Rectal smooth muscle tissue (tissue), 1 donor: ENCODE measurements around the gene MRPL36.

ENCODE experiments used
- H3K27ac ChIP-seq: one replicate; pipeline ENCODE4 v1.7.0; 2013; ENCODE audit warnings: low read depth, low read length, inconsistent platforms
- H3K27me3 ChIP-seq: one replicate; pipeline ENCODE4 v1.7.0; 2013; ENCODE audit warnings: low read length; ENCODE audit not compliant: control insufficient read depth, insufficient read depth
- H3K36me3 ChIP-seq: one replicate; pipeline ENCODE4 v1.7.0; 2013; ENCODE audit warnings: low read length; ENCODE audit not compliant: control insufficient read depth, insufficient read depth
- H3K4me1 ChIP-seq: one replicate; pipeline ENCODE4 v1.7.0; 2013; ENCODE audit warnings: low read length; ENCODE audit not compliant: control insufficient read depth, insufficient read depth
- H3K4me3 ChIP-seq: one replicate; pipeline ENCODE4 v1.7.0; 2013; ENCODE audit warnings: low read length
- H3K9ac ChIP-seq: one replicate; pipeline ENCODE4 v1.7.0; 2013; ENCODE audit warnings: low read length

Gene MRPL36

GRCh38 chr5:1749346-1750124 lies 50.1 kb downstream of the MRPL36 start:
- H3K27me3 ChIP-seq = peaks cover 2% of the 10 kb centered on the region
- H3K4me1 ChIP-seq = no peaks in the 10 kb centered on the region
- no peaks in the 10 kb centered on the region for H3K36me3 ChIP-seq
- H3K4me3 ChIP-seq = no peak overlapping the region
- no peak overlapping the region for H3K27ac ChIP-seq
- H3K9ac ChIP-seq = no peak overlapping the region

GRCh38 chr5:1748845-1749244 lies 50.8 kb downstream of the MRPL36 start:
- Histone ChIP-seq H3K27me3 (peaks cover 2% of the 10 kb centered on the region), H3K27ac (no peak overlapping the region), H3K36me3 (no peaks in the 10 kb centered on the region)

More at GRCh38 chr5:1748845-1749244, 50.8 kb downstream of the MRPL36 start:
- Histone ChIP-seq H3K4me1 (no peaks in the 10 kb centered on the region), H3K4me3 (no peak overlapping the region), H3K9ac (no peak overlapping the region)
